BE2C (cell line): Measurements from ENCODE around the gene FRMD5.

Source experiments
- DNase-seq: peaks from one replicate; pipeline ENCODE4 v3.0.0-alpha.2; 2020
- H3K27me3 ChIP-seq: fragments of 250-450 bp; sonication (Bioruptor Pico); 2 replicates; pipeline ENCODE4 v1.5.1; 2020; ENCODE audit warnings: mild to moderate bottlenecking
- H3K36me3 ChIP-seq: fragments of 250-450 bp; sonication (Bioruptor Pico); 2 replicates; pipeline ENCODE4 v1.5.1; 2020; ENCODE audit warnings: mild to moderate bottlenecking
- H3K4me1 ChIP-seq: fragments of 250-450 bp; sonication (Bioruptor Pico); 2 replicates; pipeline ENCODE4 v1.5.1; 2020
- H3K4me3 ChIP-seq: 2 replicates; pipeline ENCODE4 v1.5.1; 2011; ENCODE audit warnings: low read depth, low read length
- H3K9me3 ChIP-seq: fragments of 250-450 bp; sonication (Bioruptor Pico); 2 replicates; pipeline ENCODE4 v1.5.1; 2020
- CTCF ChIP-seq: IDR thresholded peaks from 2 replicates; pipeline ENCODE4 v1.5.1; 2012; ENCODE audit warnings: mild to moderate bottlenecking, low read depth, low read length

FRMD5 gene

GRCh38 chr15:43915631-43916325 is 279.3 kb downstream of the FRMD5 start:
- no peak overlapping the region for H3K4me3 ChIP-seq
- H3K36me3 ChIP-seq, result no peaks in the 10 kb centered on the region; the same call in 1 of the 2 replicates
- DNase-seq, result no peak
- TF ChIP-seq CTCF, result no peak
- H3K9me3 ChIP-seq, result no peaks in the 10 kb centered on the region
- no peaks in the 10 kb centered on the region for H3K27me3 ChIP-seq
- H3K4me1 ChIP-seq, result peaks cover 6% of the 10 kb centered on the region; the same call in 1 of the 2 replicates

DNA sequence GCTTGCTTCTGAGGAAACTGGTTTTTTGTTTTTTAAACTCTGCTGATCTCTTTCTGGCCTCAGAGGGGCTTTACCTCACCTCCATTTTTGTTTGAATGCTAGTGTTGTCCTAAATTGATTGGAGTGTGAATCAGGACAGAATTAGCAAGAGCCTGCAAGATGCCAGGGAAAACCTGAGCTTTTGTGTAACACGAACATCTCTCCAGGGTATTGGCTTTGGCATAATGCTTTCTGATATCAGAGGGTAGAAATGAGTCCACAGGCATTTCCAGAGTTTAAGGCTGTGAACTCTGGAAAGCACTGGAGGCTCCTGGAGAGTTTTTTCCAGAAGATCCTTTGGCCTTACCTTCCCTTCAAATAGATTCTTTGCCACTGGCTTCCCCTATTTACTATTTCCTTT is 281.1 kb downstream of the FRMD5 start:
- TF ChIP-seq CTCF, result no peak
- Histone ChIP-seq H3K4me3 (no peak overlapping the region), H3K9me3 (no peaks in the 10 kb centered on the region), H3K4me1 (peaks cover 6% of the 10 kb centered on the region; the same call in 1 of the 2 replicates), H3K27me3 (no peaks in the 10 kb centered on the region), H3K36me3 (no peaks in the 10 kb centered on the region; the same call in 1 of the 2 replicates)
- no peak for DNase-seq

DNA sequence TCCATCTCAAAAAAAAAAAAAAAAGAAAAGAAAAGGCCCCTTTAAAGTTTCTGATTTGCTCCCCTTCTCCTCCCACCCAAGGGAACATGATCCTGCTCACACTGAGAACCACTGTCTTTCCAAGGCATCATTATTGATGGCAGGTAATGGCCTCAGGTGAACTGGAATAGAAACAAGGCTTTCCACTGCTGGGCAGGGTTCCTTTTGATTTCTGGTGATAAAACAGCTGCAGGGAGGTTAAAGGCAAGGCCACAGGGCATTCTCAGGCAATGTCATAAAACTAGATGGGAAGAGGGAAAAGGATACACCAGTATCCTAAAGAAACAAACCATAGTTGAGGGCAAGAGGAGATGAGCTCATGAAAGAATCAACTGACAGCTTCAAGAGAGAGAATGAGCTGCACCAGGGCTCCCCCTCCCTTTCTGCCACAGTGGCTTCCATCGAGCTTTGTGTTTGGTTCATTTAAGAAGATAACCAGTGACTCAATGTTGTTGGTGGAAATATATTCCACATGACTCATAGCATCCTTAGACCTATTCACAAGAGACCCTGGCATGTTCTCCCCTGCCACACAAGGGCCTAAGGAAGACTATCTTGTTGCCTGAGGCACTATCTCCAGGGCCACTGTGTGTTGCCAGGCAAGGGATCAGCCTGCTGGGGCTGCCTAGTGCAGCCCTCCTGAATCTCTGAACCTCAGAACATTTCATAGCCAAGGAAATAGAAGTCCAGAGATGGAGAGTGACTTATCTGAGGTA is 281.9 kb downstream of the FRMD5 start:
- no peaks in the 10 kb centered on the region for H3K9me3 ChIP-seq
- H3K36me3 ChIP-seq, result no peaks in the 10 kb centered on the region
- peak; percentile 35 for DNase-seq
- TF ChIP-seq CTCF, result no peak
- H3K27me3 ChIP-seq, result no peaks in the 10 kb centered on the region
- H3K4me1 ChIP-seq, result peaks cover 6% of the 10 kb centered on the region; the same call in 1 of the 2 replicates
- no peak overlapping the region for H3K4me3 ChIP-seq

DNA sequence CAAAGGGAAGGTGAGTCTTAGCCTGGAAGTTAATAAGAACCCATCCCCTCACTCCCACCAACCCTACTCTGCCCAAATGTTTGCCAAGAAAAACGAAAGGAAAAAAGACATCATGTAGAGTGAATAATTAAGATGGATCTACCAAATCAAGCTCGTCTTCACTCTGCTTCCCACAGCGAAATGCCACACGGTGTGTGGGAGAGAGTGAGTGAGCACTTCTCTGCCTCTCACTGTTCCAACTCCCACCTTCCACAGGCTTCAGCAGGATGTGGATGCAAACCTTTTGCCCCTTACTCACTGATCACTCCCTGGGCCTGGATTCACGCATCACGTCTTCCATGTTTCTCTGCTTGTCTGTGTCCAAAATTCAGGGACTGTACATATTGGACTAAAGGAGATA is 282.9 kb downstream of the FRMD5 start:
- Histone ChIP-seq H3K4me3 (no peak overlapping the region), H3K36me3 (no peaks in the 10 kb centered on the region), H3K27me3 (no peaks in the 10 kb centered on the region), H3K9me3 (no peaks in the 10 kb centered on the region), H3K4me1 (peaks cover 6% of the 10 kb centered on the region; the same call in 1 of the 2 replicates)
- TF ChIP-seq CTCF, result no peak
- DNase-seq, result no peak

DNA sequence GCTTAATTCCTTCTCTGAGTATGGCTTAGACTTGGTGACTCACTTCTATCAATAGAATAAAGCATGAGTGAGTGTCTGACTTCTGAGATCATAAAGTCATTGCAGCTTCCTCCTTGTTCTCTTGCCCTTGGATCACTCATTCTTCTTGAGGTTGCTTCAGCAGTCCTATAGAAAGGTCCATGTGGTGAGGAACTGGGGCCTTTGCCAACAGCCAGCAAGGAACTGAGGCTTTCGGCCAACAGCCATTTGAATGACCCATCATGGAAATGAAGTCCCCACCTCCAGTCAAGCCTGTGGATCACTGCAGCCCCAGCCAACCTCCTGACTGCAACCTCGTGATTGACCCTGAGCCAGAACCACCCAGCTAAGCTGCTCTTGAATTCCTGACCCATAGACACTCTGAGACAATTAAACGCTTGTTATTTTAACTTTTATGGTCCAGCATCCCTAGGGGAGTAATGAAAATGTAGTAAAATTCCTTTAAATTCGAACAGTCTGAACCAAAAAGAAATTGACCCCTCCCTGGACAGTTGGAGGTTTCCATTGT is 283.8 kb downstream of the FRMD5 start:
- no peak for TF ChIP-seq CTCF
- Histone ChIP-seq H3K4me1 (peaks cover 6% of the 10 kb centered on the region; the same call in 1 of the 2 replicates), H3K4me3 (no peak overlapping the region), H3K9me3 (no peaks in the 10 kb centered on the region), H3K36me3 (no peaks in the 10 kb centered on the region), H3K27me3 (no peaks in the 10 kb centered on the region)
- no peak for DNase-seq
